ENCODE data around the gene ATG9A.
A peak's percentile ranks its signal among the peaks of the same experiment; 100 is the strongest.

The ATG9A gene

GRCh38 chr2:219219784-219220532 is 9.5 kb downstream of the ATG9A start:
- DNase-seq, result no peak

GRCh38 chr2:219218732-219219701 is 10.4 kb downstream of the ATG9A start, which contains the start of gene ABCB6:
TSS of gene ABCB6 (minus strand) at chr2:219218958. CDS start at chr2:219218673, 285 bp downstream.
- peak; percentile 95 for DNase-seq

- DNase-seq, result no peak
Observed at GRCh38 chr2:219218217-219218731, 11.2 kb downstream of the ATG9A start.

GRCh38 chr2:219216535-219216915 is 12.9 kb downstream of the ATG9A start:
- DNase-seq, result no peak

- no peak for DNase-seq
Observed at GRCh38 chr2:219215871-219216534, 13.4 kb downstream of the ATG9A start.

GRCh38 chr2:219214786-219215185 is 14.7 kb downstream of the ATG9A start:
- no peak for DNase-seq

- DNase-seq, result no peak
Observed at GRCh38 chr2:219214141-219214540, 15.3 kb downstream of the ATG9A start.

GRCh38 chr2:219213486-219214071 is 15.9 kb downstream of the ATG9A start:
- DNase-seq, result no peak

GRCh38 chr2:219213026-219213415 is 16.4 kb downstream of the ATG9A start:
- DNase-seq, result no peak

- DNase-seq, result no peak
Observed at GRCh38 chr2:219210886-219211362, 18.5 kb downstream of the ATG9A start.

- no peak for DNase-seq
Observed at GRCh38 chr2:219210196-219210885, 19.1 kb downstream of the ATG9A start.

GRCh38 chr2:219209236-219210195 is 19.9 kb downstream of the ATG9A start:
- no peak for DNase-seq

- DNase-seq, result no peak
Observed at GRCh38 chr2:219207884-219208740, 21.3 kb downstream of the ATG9A start.

GRCh38 chr2:219207134-219207883 is 22.1 kb downstream of the ATG9A start:
- DNase-seq, result no peak

- peak; percentile 78 for DNase-seq
Observed at GRCh38 chr2:219206328-219207133, 22.9 kb downstream of the ATG9A start, which contains the start of gene ZFAND2B. TSS of gene ZFAND2B (plus strand) at chr2:219206782. CDS start at chr2:219206988, 206 bp downstream.

GRCh38 chr2:219205981-219206327 is 23.5 kb downstream of the ATG9A start:
- DNase-seq, result no peak

- DNase-seq, result no peak
Observed at GRCh38 chr2:219205165-219205538, 24.3 kb downstream of the ATG9A start.
